Measurements from ENCODE around the gene ZNF423. TPM values are rescaled to one million over a fixed set of nuclear protein-coding genes. Genes with fewer than 3 reads are reported as not detected.
"Not testable (repeated sequence)": the region's sequence is repeated elsewhere in the genome, so short reads cannot be mapped to it uniquely, and the experiment has no call there.

ZNF423 gene
- polyA plus RNA-seq, 1 donor from 2014 or later: 4.5 TPM

GRCh38 chr16:49513040-49513439 is 342.9 kb downstream of the ZNF423 start (continued):
- TF ChIP-seq RAD21 (conservative IDR thresholded peaks at IDR 0.05): no peak

- TF ChIP-seq REST (IDR thresholded peaks at IDR 0.05; ENCODE audit: borderline replicate concordance) (no peak), EZH2 (IDR thresholded peaks at IDR 0.05; ENCODE audit: borderline replicate concordance, insufficient read depth, low read length, poor library complexity, severe bottlenecking) (no peak), RAD21 (conservative IDR thresholded peaks at IDR 0.05) (no peak), SMC3 (conservative IDR thresholded peaks at IDR 0.05; ENCODE audit: poor library complexity) (no peak), TAF1 (IDR thresholded peaks at IDR 0.05; ENCODE audit: low read depth) (no peak), EP300 (conservative IDR thresholded peaks at IDR 0.05; ENCODE audit: poor library complexity, severe bottlenecking) (no peak)
- no peaks in the 10 kb centered on the region for H3K36me3 ChIP-seq (ENCODE audit: insufficient read depth, low read length)
- no peaks in the 10 kb centered on the region for H4K20me1 ChIP-seq (ENCODE audit: insufficient read depth)
- H3K79me2 ChIP-seq (replicated peaks; ENCODE audit: insufficient read depth, low read length): no peaks in the 10 kb centered on the region
- no peaks in the 10 kb centered on the region for H3K9me3 ChIP-seq (ENCODE audit: low read length)
- no peak overlapping the region for H3K4me3 ChIP-seq (ENCODE audit: low read length)
- no peak overlapping the region for H3K27ac ChIP-seq (ENCODE audit: low read length)
- H3K27me3 ChIP-seq (ENCODE audit: insufficient read depth, low read depth, low read length): no peaks in the 10 kb centered on the region
- no peaks in the 10 kb centered on the region for H3K9me2 ChIP-seq (ENCODE audit: insufficient read depth, low read length)
- H3K9ac ChIP-seq (ENCODE audit: low read length): no peak overlapping the region
- H3K4me2 ChIP-seq (ENCODE audit: low read length): no peak overlapping the region
- H2AFZ ChIP-seq (ENCODE audit: low read depth, low read length): no peak overlapping the region
- H3F3A ChIP-seq (ENCODE audit: insufficient read depth, low read length, poor library complexity, severe bottlenecking): no peaks in the 10 kb centered on the region
Observed at GRCh38 chr16:49510654-49511305, 345.1 kb downstream of the ZNF423 start.

- Histone ChIP-seq H3F3A (ENCODE audit: insufficient read depth, low read length, poor library complexity, severe bottlenecking) (no peaks in the 10 kb centered on the region), H3K79me2 (replicated peaks; ENCODE audit: insufficient read depth, low read length) (no peaks in the 10 kb centered on the region), H3K4me3 (ENCODE audit: low read length) (no peak overlapping the region), H3K9ac (ENCODE audit: low read length) (no peak overlapping the region), H3K27ac (ENCODE audit: low read length) (no peak overlapping the region), H3K36me3 (ENCODE audit: insufficient read depth, low read length) (no peaks in the 10 kb centered on the region), H4K20me1 (ENCODE audit: insufficient read depth) (no peaks in the 10 kb centered on the region), H2AFZ (ENCODE audit: low read depth, low read length) (no peak overlapping the region), H3K9me2 (ENCODE audit: insufficient read depth, low read length) (no peaks in the 10 kb centered on the region), H3K4me2 (ENCODE audit: low read length) (no peak overlapping the region), H3K27me3 (ENCODE audit: insufficient read depth, low read depth, low read length) (no peaks in the 10 kb centered on the region), H3K9me3 (ENCODE audit: low read length) (no peaks in the 10 kb centered on the region)
- TF ChIP-seq POLR2AphosphoS5 (IDR thresholded peaks at IDR 0.05): no peak
- no peak for TF ChIP-seq MXI1 (conservative IDR thresholded peaks at IDR 0.05; ENCODE audit: poor library complexity, severe bottlenecking)
- no peak for TF ChIP-seq SMC3 (conservative IDR thresholded peaks at IDR 0.05; ENCODE audit: poor library complexity)
- TF ChIP-seq EZH2 (IDR thresholded peaks at IDR 0.05; ENCODE audit: borderline replicate concordance, insufficient read depth, low read length, poor library complexity, severe bottlenecking): no peak
- no peak for TF ChIP-seq EP300 (conservative IDR thresholded peaks at IDR 0.05; ENCODE audit: poor library complexity, severe bottlenecking)
- TF ChIP-seq REST (IDR thresholded peaks at IDR 0.05; ENCODE audit: borderline replicate concordance): no peak
- no peak for TF ChIP-seq RAD21 (conservative IDR thresholded peaks at IDR 0.05)
- TF ChIP-seq TAF1 (IDR thresholded peaks at IDR 0.05; ENCODE audit: low read depth): no peak
- TF ChIP-seq CTCF (IDR thresholded peaks at IDR 0.05; ENCODE audit: poor library complexity, severe bottlenecking): no peak
Observed at GRCh38 chr16:49510141-49510540, 345.8 kb downstream of the ZNF423 start.

- H3K4me2 ChIP-seq (ENCODE audit: low read length); H3K4me3 ChIP-seq (ENCODE audit: low read length); H3K27me3 ChIP-seq (ENCODE audit: insufficient read depth, low read depth, low read length); H3F3A ChIP-seq (ENCODE audit: insufficient read depth, low read length, poor library complexity, severe bottlenecking); H3K9me2 ChIP-seq (ENCODE audit: insufficient read depth, low read length); H3K9me3 ChIP-seq (ENCODE audit: low read length); H2AFZ ChIP-seq (ENCODE audit: low read depth, low read length); H3K79me2 ChIP-seq (replicated peaks; ENCODE audit: insufficient read depth, low read length); H4K20me1 ChIP-seq (ENCODE audit: insufficient read depth); H3K36me3 ChIP-seq (ENCODE audit: insufficient read depth, low read length); H3K9ac ChIP-seq (ENCODE audit: low read length); H3K27ac ChIP-seq (ENCODE audit: low read length): not testable (repeated sequence)
Observed at GRCh38 chr16:49506058-49507013, 349.6 kb downstream of the ZNF423 start.
